AG20443 (cell line): ENCODE measurements around the gene IL6R.

ENCODE experiments used
- DNase-seq: peaks from one replicate; pipeline ENCODE4 v3.0.0; 2012; ENCODE audit warnings: low spot score, mixed read lengths

IL6R gene

DNA sequence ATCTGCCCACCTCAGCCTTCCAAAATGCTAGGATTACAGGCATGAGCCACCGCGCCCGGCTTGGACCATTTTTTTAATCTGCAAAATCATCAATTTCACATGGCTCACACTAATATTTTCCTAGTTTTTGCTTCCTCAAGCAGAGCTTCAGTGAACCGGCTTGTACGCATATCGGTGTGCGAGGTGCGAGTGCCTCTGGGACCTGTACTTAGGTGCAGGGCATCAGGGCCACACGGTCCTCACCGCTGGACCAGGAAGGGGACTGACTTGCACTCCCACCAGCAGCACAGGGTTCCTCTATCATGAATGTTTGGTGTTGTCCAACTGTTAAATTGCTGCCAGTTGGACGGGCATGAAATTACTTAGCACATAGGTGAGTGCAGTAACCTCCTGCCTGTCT lies 112.5 kb downstream of the IL6R start:
- DNase-seq = no peak
